ENCODE results near the gene PLD1. TPM values are rescaled to one million over a fixed set of nuclear protein-coding genes. Genes with fewer than 3 reads are reported as not detected.

The PLD1 gene
- total RNA-seq, 2 experiments from 2014 or later = 0.22 to 1.0 TPM

DNA sequence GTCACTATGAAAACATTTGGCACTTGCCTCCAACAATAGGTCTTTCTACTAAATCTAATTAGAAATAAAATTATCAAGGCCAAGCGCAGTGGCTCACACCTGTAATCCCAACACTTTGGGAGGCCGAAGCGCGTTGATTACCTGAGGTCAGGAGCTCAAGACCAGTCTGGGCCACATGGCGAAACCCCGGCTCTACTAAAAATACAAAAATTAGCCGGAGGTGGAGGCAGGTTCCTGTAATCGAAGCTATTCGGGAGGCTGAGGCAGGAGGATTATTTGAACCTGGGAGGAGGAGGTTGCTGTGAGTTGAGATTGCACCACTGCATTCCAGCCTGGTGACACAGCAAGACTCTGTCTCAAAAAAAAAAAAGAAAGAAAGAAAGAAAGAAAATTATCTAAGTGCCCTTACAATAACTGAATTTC, 1.6 kb upstream of the PLD1 start:
- no peaks in the 10 kb centered on the region for H3K36me3 Mint-ChIP-seq (ENCODE audit: low read depth)
- H3K27ac ChIP-seq (ENCODE audit: low read depth in 1 of 2, low read length in 2 of 2) = no peak overlapping the region
- CTCF ChIA-PET = no interaction called here
- H3K36me3 ChIP-seq (ENCODE audit: insufficient read depth, low read length) = no peaks in the 10 kb centered on the region
- no peak overlapping the region for H3K4me3 Mint-ChIP-seq
- TF ChIP-seq, protein P1, sequence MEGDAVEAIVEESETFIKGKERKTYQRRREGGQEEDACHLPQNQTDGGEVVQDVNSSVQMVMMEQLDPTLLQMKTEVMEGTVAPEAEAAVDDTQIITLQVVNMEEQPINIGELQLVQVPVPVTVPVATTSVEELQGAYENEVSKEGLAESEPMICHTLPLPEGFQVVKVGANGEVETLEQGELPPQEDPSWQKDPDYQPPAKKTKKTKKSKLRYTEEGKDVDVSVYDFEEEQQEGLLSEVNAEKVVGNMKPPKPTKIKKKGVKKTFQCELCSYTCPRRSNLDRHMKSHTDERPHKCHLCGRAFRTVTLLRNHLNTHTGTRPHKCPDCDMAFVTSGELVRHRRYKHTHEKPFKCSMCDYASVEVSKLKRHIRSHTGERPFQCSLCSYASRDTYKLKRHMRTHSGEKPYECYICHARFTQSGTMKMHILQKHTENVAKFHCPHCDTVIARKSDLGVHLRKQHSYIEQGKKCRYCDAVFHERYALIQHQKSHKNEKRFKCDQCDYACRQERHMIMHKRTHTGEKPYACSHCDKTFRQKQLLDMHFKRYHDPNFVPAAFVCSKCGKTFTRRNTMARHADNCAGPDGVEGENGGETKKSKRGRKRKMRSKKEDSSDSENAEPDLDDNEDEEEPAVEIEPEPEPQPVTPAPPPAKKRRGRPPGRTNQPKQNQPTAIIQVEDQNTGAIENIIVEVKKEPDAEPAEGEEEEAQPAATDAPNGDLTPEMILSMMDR (IDR thresholded peaks at IDR 0.05) = no peak
- POLR2A ChIA-PET = no interaction called here
- peaks cover 16 to 21% of the 10 kb centered on the region in 2 experiments for H3K27me3 ChIP-seq (ENCODE audit: control insufficient read depth in 1 of 2, insufficient read depth in 2 of 2, low read length in 2 of 2)
- DNase-seq (no peak), ATAC-seq (ENCODE audit: poor library complexity) (no peak)
- H3K4me1 Mint-ChIP-seq (ENCODE audit: low read depth) = peaks cover 11% of the 10 kb centered on the region
- H3K9me3 ChIP-seq (ENCODE audit: control insufficient read depth in 1 of 2, insufficient read depth in 1 of 2, low read length in 2 of 2) = no peaks in the 10 kb centered on the region
- peaks cover 61% of the 10 kb centered on the region for H3K27me3 Mint-ChIP-seq
- H3K4me1 ChIP-seq (ENCODE audit: insufficient read depth, low read length) = peaks cover 17% of the 10 kb centered on the region
- H3K27ac Mint-ChIP-seq = no peak overlapping the region
- H3K4me3 ChIP-seq (ENCODE audit: low read length) = no peak overlapping the region
- no peaks in the 10 kb centered on the region for H3K9me3 Mint-ChIP-seq
- intact Hi-C loops (cut with DNase I, micrococcal nuclease) = no loop called here

DNA sequence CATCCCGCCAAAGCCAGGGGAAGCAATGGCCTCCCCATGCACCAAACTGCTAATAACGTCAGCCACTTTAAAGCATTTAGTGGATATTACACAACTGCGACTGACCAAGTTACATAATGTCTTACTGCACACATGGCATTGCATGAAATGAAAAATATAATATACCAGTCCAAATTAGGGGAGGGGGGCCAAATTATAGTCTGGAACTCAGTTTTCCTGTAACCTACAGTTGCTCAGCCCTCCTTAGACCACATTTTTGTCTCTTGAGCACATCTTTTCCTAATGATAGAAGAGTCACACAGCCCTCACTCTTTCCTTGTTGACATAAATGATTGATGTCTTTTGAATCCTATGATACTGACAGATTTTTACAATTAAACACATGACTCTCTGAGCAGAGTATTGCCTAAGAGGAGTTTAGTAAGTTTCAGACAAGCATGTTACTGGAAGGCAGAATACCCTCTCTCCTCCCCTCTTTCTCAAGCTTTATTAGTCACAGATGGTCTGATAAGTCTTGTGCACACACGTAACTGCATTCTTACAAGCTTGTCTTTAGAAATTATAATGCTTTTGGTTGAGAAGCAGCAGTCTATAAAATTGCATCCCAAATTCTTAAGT, 1.1 kb upstream of the PLD1 start:
- Mint-ChIP-seq H3K9me3 (no peaks in the 10 kb centered on the region), H3K27ac (no peak overlapping the region), H3K4me3 (no peak overlapping the region), H3K4me1 (ENCODE audit: low read depth) (peaks cover 11% of the 10 kb centered on the region), H3K36me3 (ENCODE audit: low read depth) (no peaks in the 10 kb centered on the region), H3K27me3 (peaks cover 61% of the 10 kb centered on the region)
- ATAC-seq (ENCODE audit: poor library complexity) (no peak), DNase-seq (peak in 2 of 14 experiments; percentile 36 to 44)
- Histone ChIP-seq H3K9me3 (ENCODE audit: control insufficient read depth in 1 of 2, insufficient read depth in 1 of 2, low read length in 2 of 2) (no peaks in the 10 kb centered on the region), H3K27ac (ENCODE audit: low read depth in 1 of 2, low read length in 2 of 2) (no peak overlapping the region), H3K36me3 (ENCODE audit: insufficient read depth, low read length) (no peaks in the 10 kb centered on the region), H3K27me3 (ENCODE audit: control insufficient read depth in 1 of 2, insufficient read depth in 2 of 2, low read length in 2 of 2) (peaks cover 16 to 22% of the 10 kb centered on the region in 2 experiments), H3K4me1 (ENCODE audit: insufficient read depth, low read length) (peaks cover 17% of the 10 kb centered on the region), H3K4me3 (ENCODE audit: low read length) (no peak overlapping the region)
- POLR2A ChIA-PET = no interaction called here
- CTCF ChIA-PET = no interaction called here
- TF ChIP-seq, protein P1 (IDR thresholded peaks at IDR 0.05) = no peak
- intact Hi-C loops (cut with DNase I, micrococcal nuclease) = no loop called here

DNA sequence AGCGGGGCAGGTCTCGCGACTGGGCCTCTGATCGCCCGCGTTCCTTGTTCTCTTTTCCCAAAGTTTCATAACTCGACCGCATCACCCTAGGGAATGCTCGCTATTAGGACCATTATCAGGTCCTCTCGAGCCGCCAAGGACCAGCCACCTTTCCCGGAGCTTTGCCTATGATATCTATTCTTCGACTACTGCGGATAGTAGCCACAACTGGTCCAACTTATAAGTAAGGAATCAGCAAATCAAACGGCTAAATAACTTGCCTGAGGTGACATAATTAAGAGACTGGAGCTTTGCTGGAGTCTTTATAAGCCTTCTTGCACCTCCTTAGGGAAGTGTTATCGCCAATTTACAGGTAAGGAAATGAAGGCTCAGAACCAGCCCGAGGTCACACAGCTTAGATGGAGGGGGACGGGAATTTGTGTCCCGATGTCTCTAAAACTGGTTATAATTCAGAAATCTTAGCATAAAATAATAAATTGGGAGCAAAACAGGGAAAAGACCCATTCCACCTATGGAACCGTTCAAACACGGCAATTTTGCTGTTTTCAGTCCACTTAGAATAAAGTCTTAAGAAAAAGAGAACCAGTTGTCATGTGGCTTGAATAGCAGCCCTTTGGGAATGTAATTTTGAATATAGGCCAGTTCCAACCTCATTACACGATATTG, 479 bp upstream of the PLD1 start:
- intact Hi-C loops (cut with DNase I, micrococcal nuclease) = no loop called here
- H3K27ac Mint-ChIP-seq = no peak overlapping the region
- H3K4me3 Mint-ChIP-seq = peak overlapping the region; percentile 16
- H3K4me1 Mint-ChIP-seq (ENCODE audit: low read depth) = peaks cover 11% of the 10 kb centered on the region
- DNase-seq (no peak), ATAC-seq (ENCODE audit: poor library complexity) (no peak)
- peak overlapping the region; percentile 64 for H3K4me3 ChIP-seq (ENCODE audit: low read length)
- peaks cover 16 to 22% of the 10 kb centered on the region in 2 experiments for H3K27me3 ChIP-seq (ENCODE audit: control insufficient read depth in 1 of 2, insufficient read depth in 2 of 2, low read length in 2 of 2)
- TF ChIP-seq, protein P1 (IDR thresholded peaks at IDR 0.05) = no peak
- H3K27ac ChIP-seq (ENCODE audit: low read depth in 1 of 2, low read length in 2 of 2) = no peak overlapping the region
- no peaks in the 10 kb centered on the region for H3K9me3 Mint-ChIP-seq
- no peaks in the 10 kb centered on the region for H3K9me3 ChIP-seq (ENCODE audit: control insufficient read depth in 1 of 2, insufficient read depth in 1 of 2, low read length in 2 of 2)
- H3K36me3 ChIP-seq (ENCODE audit: insufficient read depth, low read length) = no peaks in the 10 kb centered on the region
- no peaks in the 10 kb centered on the region for H3K36me3 Mint-ChIP-seq (ENCODE audit: low read depth)
- CTCF ChIA-PET = no interaction called here
- H3K4me1 ChIP-seq (ENCODE audit: insufficient read depth, low read length) = peaks cover 17% of the 10 kb centered on the region
- H3K27me3 Mint-ChIP-seq = peaks cover 60% of the 10 kb centered on the region
- POLR2A ChIA-PET = no interaction called here

All from CD4-positive, alpha-beta T cell (primary cell).